ENCODE measurements around the gene VAMP1. TPM values are rescaled to one million over a fixed set of nuclear protein-coding genes. Genes with fewer than 3 reads are reported as not detected.

The VAMP1 gene
- total and polyA plus RNA-seq, 2 of the 13 experiments (the other 11 are each of a cell fraction or from before 2014, with no cell fraction given) = 2.5 to 7.4 TPM

GRCh38 chr12:6444031-6444430 is 26.4 kb downstream of the VAMP1 start:
- no peak for ATAC-seq
- TF ChIP-seq NFKBIZ (CRISPR knock-in tag; IDR thresholded peaks at IDR 0.05) (no peak), ZSCAN5A (CRISPR knock-in tag; IDR thresholded peaks at IDR 0.05; ENCODE audit: borderline replicate concordance) (no peak), KAT8 (CRISPR knock-in tag; IDR thresholded peaks at IDR 0.05) (no peak), ATF1 (CRISPR knock-in tag; IDR thresholded peaks at IDR 0.05) (no peak), POLR2A (IDR thresholded peaks at IDR 0.05; ENCODE audit: insufficient read depth in 1 of 2, low read depth in 2 of 2, low read length in 2 of 2) (no peak), NR2F6 (IDR thresholded peaks at IDR 0.05) (no peak), NR2F6 (CRISPR knock-in tag; IDR thresholded peaks at IDR 0.05) (no peak), ZNF597 (CRISPR knock-in tag; IDR thresholded peaks at IDR 0.05) (no peak), KLF13 (CRISPR knock-in tag; IDR thresholded peaks at IDR 0.05) (no peak), ZNF580 (CRISPR knock-in tag; IDR thresholded peaks at IDR 0.05; ENCODE audit: borderline replicate concordance, low read depth) (no peak), ZNF687 (CRISPR knock-in tag; IDR thresholded peaks at IDR 0.05) (no peak), SATB2 (CRISPR knock-in tag; IDR thresholded peaks at IDR 0.05) (no peak), U2AF1 (optimal IDR thresholded peaks at IDR 0.05; ENCODE audit: low read depth, low read length) (no peak), IKZF5 (CRISPR knock-in tag; IDR thresholded peaks at IDR 0.05) (no peak), XRCC5 (optimal IDR thresholded peaks at IDR 0.05; ENCODE audit: low read length) (no peak), HOXA5 (CRISPR knock-in tag; IDR thresholded peaks at IDR 0.05) (no peak), SP140L (CRISPR knock-in tag; IDR thresholded peaks at IDR 0.05; ENCODE audit: borderline replicate concordance) (no peak), ELF1 (CRISPR knock-in tag; IDR thresholded peaks at IDR 0.05) (no peak), TMF1 (CRISPR knock-in tag; IDR thresholded peaks at IDR 0.05; ENCODE audit: low read depth) (no peak), HNRNPK (IDR thresholded peaks at IDR 0.05; ENCODE audit: low read depth, low read length, poor library complexity, severe bottlenecking) (no peak)

More at GRCh38 chr12:6444031-6444430, 26.4 kb downstream of the VAMP1 start:
- DNase-seq (ENCODE audit: low spot score) = no peak
- WGBS (ENCODE audit: low lambda C conversion rate) = 68% methylated on average over 4 of the region's 4 CpGs
- H3K4me2 ChIP-seq (ENCODE audit: low read depth, low read length) = no peak overlapping the region
- H3K4me1 ChIP-seq (ENCODE audit: insufficient read depth, low read length) = peaks cover 33% of the 10 kb centered on the region
- H3K9ac ChIP-seq (ENCODE audit: insufficient read depth, low read depth, low read length) = no peak overlapping the region
- intact Hi-C loops (cut with micrococcal nuclease; ENCODE audit: unreplicated experiment) = no loop called here
- H2AFZ ChIP-seq (ENCODE audit: low read length) = no peak overlapping the region
- H3K4me3 ChIP-seq (replicated peaks in 1 of 3; ENCODE audit: insufficient read depth in 1 of 3, low read depth in 2 of 3, low read length in 3 of 3) = no peak overlapping the region
- POLR2A ChIA-PET = interaction anchor here (1.7 to 1.8 kb wide), 2 partner anchors 8 to 27 kb away, joined by 6 to 7 read pairs; partner anchors contain the start of genes TAPBPL and VAMP1
- no peaks in the 10 kb centered on the region; a peak in 1 of 5 replicates for H3K27me3 ChIP-seq (ENCODE audit: control insufficient read depth in 1 of 2, insufficient read depth in 2 of 2, low read length in 2 of 2)
- H3K27ac ChIP-seq (ENCODE audit: extremely low read length, insufficient read depth, low read length) = no peak overlapping the region
- no peaks in the 10 kb centered on the region for H3K9me3 ChIP-seq (ENCODE audit: low read length)
- in situ Hi-C loops (cut with HindIII; ENCODE audit: extremely low pct_ligation_motif_present, low pct_unique_long_range_greater_than_20kb) = no loop called here
- FAIRE-seq = no peak
- no peaks in the 10 kb centered on the region for H4K20me1 ChIP-seq (ENCODE audit: insufficient read depth, low read length)
- no TSS peak for BruUV-seq (replicated peaks)
- H3K36me3 ChIP-seq (replicated peaks in 1 of 2; ENCODE audit: control insufficient read depth in 1 of 2, insufficient read depth in 2 of 2, low read length in 2 of 2) = no peaks in the 10 kb centered on the region
- H3K79me2 ChIP-seq (ENCODE audit: insufficient read depth, low read length) = no peaks in the 10 kb centered on the region
- CTCF ChIA-PET (ENCODE audit: low intra/inter-chr PET ratio, low total read pairs) = no interaction called here
